ENCODE data around the gene AMDHD1.

Gene AMDHD1, protein sequence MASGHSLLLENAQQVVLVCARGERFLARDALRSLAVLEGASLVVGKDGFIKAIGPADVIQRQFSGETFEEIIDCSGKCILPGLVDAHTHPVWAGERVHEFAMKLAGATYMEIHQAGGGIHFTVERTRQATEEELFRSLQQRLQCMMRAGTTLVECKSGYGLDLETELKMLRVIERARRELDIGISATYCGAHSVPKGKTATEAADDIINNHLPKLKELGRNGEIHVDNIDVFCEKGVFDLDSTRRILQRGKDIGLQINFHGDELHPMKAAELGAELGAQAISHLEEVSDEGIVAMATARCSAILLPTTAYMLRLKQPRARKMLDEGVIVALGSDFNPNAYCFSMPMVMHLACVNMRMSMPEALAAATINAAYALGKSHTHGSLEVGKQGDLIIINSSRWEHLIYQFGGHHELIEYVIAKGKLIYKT

DNA sequence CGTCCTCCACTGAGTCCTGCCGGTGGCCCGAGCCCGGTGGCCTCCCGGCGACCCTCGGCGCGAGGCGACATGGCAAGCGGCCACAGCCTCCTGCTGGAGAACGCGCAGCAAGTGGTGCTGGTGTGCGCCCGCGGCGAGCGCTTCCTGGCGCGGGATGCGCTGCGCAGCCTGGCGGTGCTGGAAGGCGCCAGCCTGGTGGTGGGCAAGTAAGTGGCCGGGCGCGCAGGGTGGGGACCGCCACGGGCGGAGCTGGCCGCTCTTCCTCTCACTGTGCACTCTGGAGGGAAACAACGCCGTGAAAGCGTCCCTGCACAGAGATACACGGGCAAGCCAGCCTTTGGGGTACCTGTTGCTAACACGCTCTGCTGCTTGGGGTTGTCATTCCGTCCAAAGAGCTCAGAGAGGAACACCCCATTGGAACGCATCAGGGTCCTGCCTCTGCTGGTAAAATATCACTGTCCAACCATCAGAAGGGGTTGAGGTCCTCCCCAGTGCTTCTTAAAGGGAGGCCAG is at the start of gene AMDHD1:
Gene AMDHD1, plus strand, starts transcription at position 2 of the 513 bp plus-strand sequence. Its CDS starts 68 bp downstream, at position 70.
- peak; percentile 71 to 72 for ATAC-seq (replicated peaks)
- DNase-seq, result peak; percentile 46
- Mint-ChIP-seq H3K4me3 (peak within 1 kb of the TSS; percentile 91 to 92), H3K27me3 (no peaks in the 10 kb centered on the region), H3K36me3 (no peaks in the 10 kb centered on the region), H3K9me3 (no peaks in the 10 kb centered on the region), H3K27ac (peak within 1 kb of the TSS; percentile 94), H3K4me1 (peaks cover 3 to 6% of the 10 kb centered on the region in 2 donors)

DNA sequence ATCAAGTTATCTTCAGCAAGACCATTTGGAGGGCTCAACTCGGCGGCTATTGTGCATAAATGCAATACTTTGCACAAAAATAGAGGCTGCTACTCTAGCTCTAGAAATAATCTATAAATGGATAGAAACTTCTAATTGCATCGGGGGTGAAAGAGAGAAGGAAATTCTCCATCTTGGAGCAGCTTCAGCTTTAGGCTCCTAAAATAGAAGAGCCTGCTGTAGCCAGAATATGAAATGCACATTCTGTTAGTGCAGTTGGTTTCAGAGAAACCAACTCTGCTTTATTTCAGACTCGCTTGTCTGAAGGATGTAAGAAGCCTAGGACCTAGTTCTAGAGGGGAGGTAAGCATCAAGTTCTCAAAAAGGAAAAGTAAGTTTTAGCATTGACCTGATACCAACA is 46.3 kb upstream of the AMDHD1 start:
- DNase-seq (no peak), ATAC-seq (replicated peaks) (no peak)
- Mint-ChIP-seq H3K9me3 (no peaks in the 10 kb centered on the region), H3K4me1 (no peaks in the 10 kb centered on the region), H3K36me3 (no peaks in the 10 kb centered on the region), H3K27me3 (peaks cover 21 to 23% of the 10 kb centered on the region in 2 donors), H3K27ac (no peak overlapping the region), H3K4me3 (no peak overlapping the region)

DNA sequence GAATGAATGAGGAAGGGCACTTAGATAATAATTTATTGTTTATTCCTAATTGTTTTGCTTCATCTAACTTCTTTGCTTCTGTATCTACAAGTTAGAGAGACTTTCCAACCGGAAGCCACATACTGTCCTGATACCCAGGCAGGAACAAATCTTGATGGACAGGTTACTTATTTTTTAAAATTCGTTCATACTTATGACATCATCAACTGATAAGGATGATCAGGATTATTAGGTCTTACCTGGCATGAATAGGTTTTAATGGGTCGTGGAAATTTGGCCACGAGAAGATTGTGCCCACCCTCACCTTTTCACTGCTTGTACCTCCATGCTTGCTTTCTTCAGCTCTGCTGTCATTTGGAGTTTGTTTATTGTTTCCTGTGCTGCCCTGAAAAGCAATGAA is 45.0 kb upstream of the AMDHD1 start:
- Mint-ChIP-seq H3K36me3 (no peaks in the 10 kb centered on the region), H3K9me3 (peaks cover 0 to under 1% of the 10 kb centered on the region in 2 donors), H3K27me3 (peaks cover 15 to 21% of the 10 kb centered on the region in 2 donors), H3K4me3 (no peak overlapping the region), H3K4me1 (no peaks in the 10 kb centered on the region), H3K27ac (no peak overlapping the region)
- no peak for ATAC-seq (replicated peaks)
- no peak for DNase-seq

DNA sequence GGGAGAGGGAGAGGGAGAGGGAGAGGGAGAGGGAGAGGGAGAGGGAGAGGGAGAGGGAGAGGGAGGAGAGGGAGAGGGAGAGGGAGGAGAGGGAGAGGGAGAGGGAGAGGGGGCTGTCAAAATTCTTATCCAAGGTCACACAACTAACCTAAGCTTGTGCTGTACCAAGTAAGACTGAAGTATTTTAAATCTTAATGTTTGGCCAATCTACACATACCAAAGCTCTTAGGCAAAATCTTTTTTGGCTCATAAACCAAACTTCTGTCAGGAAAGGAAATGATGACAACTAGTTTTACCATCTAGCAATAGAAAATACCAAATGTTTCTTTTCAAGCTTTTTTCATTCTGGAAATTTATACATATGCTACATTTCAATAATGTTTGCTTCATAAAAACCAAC is 34.6 kb upstream of the AMDHD1 start:
- peaks cover 19 to 34% of the 10 kb centered on the region in 2 donors for H3K27me3 Mint-ChIP-seq
- H3K36me3 Mint-ChIP-seq, result no peaks in the 10 kb centered on the region
- peaks cover 3 to 8% of the 10 kb centered on the region in 2 donors for H3K4me1 Mint-ChIP-seq
- H3K9me3 Mint-ChIP-seq, result no peaks in the 10 kb centered on the region
- DNase-seq, result no peak
- ATAC-seq (replicated peaks), result no peak
- H3K27ac Mint-ChIP-seq, result no peak overlapping the region
- H3K4me3 Mint-ChIP-seq, result no peak overlapping the region

DNA sequence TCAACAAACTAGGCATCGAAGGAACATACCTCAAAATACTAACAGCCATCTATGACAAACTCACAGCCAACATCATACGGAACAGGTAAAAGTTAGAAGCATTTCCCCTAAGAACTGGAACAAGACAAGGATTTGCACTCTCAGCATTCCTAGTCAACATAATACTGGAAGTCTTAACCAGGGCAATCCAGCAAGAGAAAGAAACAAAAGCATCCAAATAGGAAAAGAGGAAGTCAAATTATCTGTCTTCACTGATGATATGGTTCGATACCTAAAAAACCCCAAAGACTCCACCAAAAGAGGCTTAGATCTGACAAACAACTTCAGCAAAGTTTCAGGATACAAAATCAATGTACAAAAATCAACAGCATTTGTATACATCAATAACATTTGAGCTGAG is 33.3 kb upstream of the AMDHD1 start:
- H3K9me3 Mint-ChIP-seq, result no peaks in the 10 kb centered on the region
- ATAC-seq (replicated peaks), result no peak

DNA sequence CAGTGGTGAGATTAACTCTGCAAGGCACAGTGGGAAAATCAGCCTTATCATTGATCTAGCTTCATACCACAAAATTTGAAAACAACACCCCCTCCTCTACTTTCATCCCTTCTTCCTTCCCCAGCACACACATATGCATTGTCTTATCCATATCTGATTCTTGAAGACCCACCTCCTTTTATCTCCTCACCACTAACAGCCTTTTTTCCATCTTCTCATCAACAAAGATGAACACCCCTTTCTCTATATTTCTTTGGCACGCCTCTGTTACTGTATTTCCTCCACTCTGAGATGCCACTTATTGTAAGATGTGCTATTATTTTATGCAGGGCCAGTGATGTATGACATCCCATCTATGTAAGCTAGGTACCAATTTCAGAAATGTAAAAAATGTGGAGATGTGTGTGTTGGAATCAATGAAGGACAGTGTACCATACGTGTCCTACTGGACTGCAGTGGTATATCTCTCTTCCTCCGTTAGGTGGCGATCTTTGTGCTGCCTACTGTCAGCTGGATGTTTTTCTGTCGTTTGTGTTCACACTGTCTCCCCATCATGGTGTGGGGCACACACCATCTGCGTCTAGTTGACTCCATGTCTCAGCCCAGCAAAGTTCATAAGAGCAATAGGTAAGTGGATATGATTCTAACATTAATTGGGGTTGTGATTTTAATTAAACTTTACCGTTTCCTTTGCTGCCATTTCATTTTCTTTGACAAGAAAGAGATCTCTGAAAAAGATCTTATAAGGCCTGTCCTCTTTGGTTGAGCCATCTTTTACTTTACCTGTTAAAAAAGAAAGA is 24.7 kb upstream of the AMDHD1 start:
- Mint-ChIP-seq H3K9me3 (peaks cover 1 to 10% of the 10 kb centered on the region in 2 donors), H3K27ac (no peak overlapping the region), H3K4me1 (peaks cover 9 to 10% of the 10 kb centered on the region in 2 donors), H3K4me3 (no peak overlapping the region), H3K27me3 (peaks cover 0 to 6% of the 10 kb centered on the region in 2 donors), H3K36me3 (no peaks in the 10 kb centered on the region)
- ATAC-seq (replicated peaks) (peak; percentile 85 to 89), DNase-seq (peak; percentile 21)

More for the DNA sequence above, 33.3 kb upstream of the AMDHD1 start:
- H3K27ac Mint-ChIP-seq, result no peak overlapping the region
- H3K4me1 Mint-ChIP-seq, result peaks cover 3 to 8% of the 10 kb centered on the region in 2 donors
- H3K4me3 Mint-ChIP-seq, result no peak overlapping the region
- DNase-seq, result no peak
- no peaks in the 10 kb centered on the region for H3K36me3 Mint-ChIP-seq
- peaks cover 20 to 28% of the 10 kb centered on the region in 2 donors for H3K27me3 Mint-ChIP-seq

DNA sequence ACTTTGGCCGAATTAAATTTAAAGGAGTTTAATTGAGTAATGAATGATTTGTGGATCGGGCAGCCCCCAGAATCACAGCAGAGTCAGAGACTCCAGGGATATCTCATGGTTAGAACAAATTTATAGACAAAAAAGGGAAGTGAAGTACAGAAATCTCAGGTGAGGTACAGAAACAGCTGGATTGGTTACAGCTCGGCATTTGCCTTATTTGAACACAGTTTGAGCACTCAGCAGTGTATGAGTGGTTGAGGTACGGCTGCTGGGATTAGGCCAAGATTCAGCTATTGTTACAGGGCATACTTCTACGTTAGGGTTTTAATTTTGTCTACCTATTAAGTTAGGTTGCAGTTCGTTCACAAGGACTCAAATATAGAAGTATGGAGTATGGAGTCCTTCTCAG is 24.0 kb upstream of the AMDHD1 start:
- H3K4me3 Mint-ChIP-seq, result no peak overlapping the region

DNA sequence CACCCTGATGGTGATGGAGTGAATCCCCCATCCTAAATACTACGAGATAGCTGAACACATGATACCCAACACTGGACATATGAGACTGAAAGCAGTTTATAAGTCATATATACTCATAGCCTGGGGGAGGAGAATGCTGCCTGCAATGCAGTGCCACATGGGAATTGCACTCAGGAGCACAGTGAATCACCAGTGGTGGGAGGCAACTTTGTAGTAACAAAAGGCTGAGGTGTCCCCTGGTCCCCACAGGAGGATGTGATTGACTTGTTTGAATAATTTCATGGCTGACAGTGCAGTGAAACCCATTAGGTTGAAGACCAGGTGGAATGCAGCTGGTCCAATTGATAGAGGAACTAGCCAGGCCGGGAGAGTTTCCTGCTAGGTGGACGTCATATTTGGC is 20.9 kb upstream of the AMDHD1 start:
- H3K9me3 Mint-ChIP-seq, result peaks cover 1 to 10% of the 10 kb centered on the region in 2 donors

More for the DNA sequence above, 24.0 kb upstream of the AMDHD1 start:
- peaks cover 1 to 10% of the 10 kb centered on the region in 2 donors for H3K9me3 Mint-ChIP-seq
- peaks cover 0 to 6% of the 10 kb centered on the region in 2 donors for H3K27me3 Mint-ChIP-seq
- DNase-seq (no peak), ATAC-seq (replicated peaks) (peak; percentile 28 to 31)
- no peaks in the 10 kb centered on the region for H3K36me3 Mint-ChIP-seq
- H3K4me1 Mint-ChIP-seq, result peaks cover 9 to 10% of the 10 kb centered on the region in 2 donors
- no peak overlapping the region for H3K27ac Mint-ChIP-seq

DNA sequence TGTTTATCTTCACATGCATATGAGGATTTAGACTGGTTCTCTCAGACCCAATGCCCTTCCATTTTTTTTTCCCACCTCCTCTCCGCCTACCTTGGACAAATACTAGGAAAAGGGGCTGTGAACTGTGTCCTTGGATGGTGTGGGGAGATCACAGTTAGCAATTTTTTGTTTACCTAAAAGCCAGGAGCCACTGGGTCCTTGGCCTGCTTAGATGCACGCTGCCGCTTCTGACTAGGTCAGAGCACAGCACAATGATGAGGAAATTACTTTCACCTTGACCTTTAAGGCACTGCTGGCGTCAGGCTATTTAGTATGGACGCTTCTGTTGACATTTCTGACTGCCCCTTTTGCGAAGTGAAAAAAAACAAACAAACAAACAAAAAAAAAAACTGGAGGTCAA is 2.6 kb upstream of the AMDHD1 start:
- DNase-seq (no peak), ATAC-seq (replicated peaks) (no peak)
- Mint-ChIP-seq H3K36me3 (no peaks in the 10 kb centered on the region), H3K4me3 (no peak overlapping the region), H3K27me3 (no peaks in the 10 kb centered on the region), H3K4me1 (peaks cover 3 to 6% of the 10 kb centered on the region in 2 donors), H3K27ac (no peak overlapping the region), H3K9me3 (no peaks in the 10 kb centered on the region)

More for the DNA sequence above, 20.9 kb upstream of the AMDHD1 start:
- Mint-ChIP-seq H3K27ac (peak overlapping the region; percentile 42), H3K4me1 (peaks cover 9 to 10% of the 10 kb centered on the region in 2 donors), H3K4me3 (no peak overlapping the region), H3K27me3 (no peaks in the 10 kb centered on the region), H3K36me3 (no peaks in the 10 kb centered on the region)
- ATAC-seq (replicated peaks) (peak; percentile 85 to 87), DNase-seq (peak; percentile 11)

DNA sequence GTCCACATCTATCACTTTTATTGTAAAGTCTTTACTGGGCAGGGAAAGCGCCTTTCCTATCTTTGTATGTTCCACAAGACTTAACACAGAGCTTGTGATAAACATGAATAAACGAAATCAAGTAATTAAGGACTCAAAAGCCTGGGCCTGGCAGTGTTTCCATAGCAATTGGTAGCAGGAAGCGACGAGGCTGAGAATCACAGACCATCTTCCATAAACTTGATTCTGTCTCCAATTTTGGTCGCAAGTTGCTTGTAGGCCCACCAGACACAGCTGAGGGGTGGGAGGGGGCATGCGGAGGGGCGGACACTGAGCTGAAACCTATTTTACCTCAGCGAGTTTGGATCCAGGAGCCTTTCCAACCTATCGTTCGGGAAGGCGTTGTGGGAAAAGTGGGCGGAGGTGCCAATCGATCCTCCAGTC is 1.0 kb upstream of the AMDHD1 start:
- peaks cover 3 to 6% of the 10 kb centered on the region in 2 donors for H3K4me1 Mint-ChIP-seq
- H3K27ac Mint-ChIP-seq, result peak overlapping the region; percentile 94
- ATAC-seq (replicated peaks) (peak in 1 of 2 donors; percentile 2), DNase-seq (no peak)
- no peaks in the 10 kb centered on the region for H3K27me3 Mint-ChIP-seq
- H3K9me3 Mint-ChIP-seq, result no peaks in the 10 kb centered on the region
- H3K4me3 Mint-ChIP-seq, result peak overlapping the region; percentile 91 to 92
- no peaks in the 10 kb centered on the region for H3K36me3 Mint-ChIP-seq

DNA sequence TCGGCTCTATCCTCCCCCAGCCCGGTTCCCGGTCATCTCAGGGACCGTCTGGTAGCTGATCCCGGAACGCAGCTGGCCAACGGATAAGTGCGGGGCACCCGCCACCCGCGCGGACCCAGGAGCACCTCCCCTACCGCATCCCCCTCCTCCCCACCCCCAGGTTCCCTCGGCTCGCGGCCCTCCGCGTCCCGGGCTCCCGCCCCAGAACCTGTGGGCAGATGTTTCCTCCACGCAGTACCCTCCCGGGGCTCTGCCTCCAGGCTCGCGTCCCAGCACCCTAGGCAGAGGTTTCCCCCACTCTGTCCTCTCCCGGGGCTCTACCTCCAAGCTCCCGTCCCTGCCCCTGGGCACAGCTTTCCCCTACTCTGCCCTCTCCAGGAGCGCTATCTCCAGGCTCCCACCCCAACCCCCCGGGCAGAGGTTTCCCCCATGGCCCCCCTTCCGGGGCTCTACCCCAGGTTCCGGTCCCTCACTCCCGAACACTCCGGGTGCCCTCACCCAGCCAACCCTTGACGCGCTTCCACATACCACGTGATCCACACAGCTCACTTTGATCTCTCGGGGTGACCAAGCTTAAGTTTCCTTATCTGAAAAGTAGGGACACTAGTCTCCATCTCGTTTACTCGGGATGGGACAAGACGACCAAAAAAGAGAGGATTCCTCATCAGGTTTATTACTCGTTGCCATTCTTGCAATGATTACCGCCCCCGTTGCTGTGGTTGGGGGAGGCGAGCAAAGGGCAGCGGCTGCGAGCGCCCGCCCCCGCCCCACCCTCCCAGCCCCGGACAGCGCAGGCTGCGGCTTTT is 404 bp upstream of the AMDHD1 start, which contains the start of gene CCDC38:
Gene CCDC38, minus strand, starts transcription at position 91 of the 806 bp plus-strand sequence. CDS start 6,105 bp downstream, outside the sequence.
- no peaks in the 10 kb centered on the region for H3K36me3 Mint-ChIP-seq
- H3K27ac Mint-ChIP-seq, result peak within 1 kb of the TSS; percentile 94
- ATAC-seq (replicated peaks), result peak; percentile 98 to 99
- H3K4me1 Mint-ChIP-seq, result peaks cover 3 to 6% of the 10 kb centered on the region in 2 donors
- no peaks in the 10 kb centered on the region for H3K27me3 Mint-ChIP-seq
- H3K4me3 Mint-ChIP-seq, result peak within 1 kb of the TSS; percentile 91 to 92
- DNase-seq, result peak; percentile 80
- H3K9me3 Mint-ChIP-seq, result no peaks in the 10 kb centered on the region

DNA sequence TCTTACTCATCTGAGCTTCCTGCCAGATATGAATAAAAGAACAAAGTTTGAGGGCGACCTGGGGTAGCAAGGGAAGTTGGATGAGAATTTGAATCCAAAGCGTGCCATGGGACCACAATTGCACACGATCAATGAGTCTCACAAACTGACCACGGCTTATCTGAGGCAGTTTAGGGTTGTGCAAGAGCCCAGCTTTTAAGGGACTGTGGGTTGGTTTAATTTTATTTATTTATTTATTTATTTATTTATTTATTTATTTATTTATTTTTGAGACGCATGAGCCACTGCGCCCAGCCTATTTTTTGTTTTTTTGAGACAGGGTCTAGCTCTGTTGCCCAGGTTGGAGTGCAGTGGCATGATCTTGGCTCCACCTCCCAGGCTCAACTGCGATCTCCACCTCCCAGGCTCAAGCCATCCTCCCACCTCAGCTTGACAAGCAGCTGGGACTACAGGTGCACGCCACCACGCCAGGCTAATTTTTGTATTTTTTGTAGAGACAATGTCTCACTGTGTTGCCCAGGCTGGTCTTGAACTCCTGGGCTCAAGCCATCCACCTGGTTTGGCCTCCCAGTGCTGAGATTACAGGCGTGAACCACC is 1.1 kb downstream of the AMDHD1 start:
- H3K4me3 Mint-ChIP-seq, result peak overlapping the region in 1 of 2 donors; percentile 10
- H3K36me3 Mint-ChIP-seq, result no peaks in the 10 kb centered on the region
- no peak overlapping the region for H3K27ac Mint-ChIP-seq

DNA sequence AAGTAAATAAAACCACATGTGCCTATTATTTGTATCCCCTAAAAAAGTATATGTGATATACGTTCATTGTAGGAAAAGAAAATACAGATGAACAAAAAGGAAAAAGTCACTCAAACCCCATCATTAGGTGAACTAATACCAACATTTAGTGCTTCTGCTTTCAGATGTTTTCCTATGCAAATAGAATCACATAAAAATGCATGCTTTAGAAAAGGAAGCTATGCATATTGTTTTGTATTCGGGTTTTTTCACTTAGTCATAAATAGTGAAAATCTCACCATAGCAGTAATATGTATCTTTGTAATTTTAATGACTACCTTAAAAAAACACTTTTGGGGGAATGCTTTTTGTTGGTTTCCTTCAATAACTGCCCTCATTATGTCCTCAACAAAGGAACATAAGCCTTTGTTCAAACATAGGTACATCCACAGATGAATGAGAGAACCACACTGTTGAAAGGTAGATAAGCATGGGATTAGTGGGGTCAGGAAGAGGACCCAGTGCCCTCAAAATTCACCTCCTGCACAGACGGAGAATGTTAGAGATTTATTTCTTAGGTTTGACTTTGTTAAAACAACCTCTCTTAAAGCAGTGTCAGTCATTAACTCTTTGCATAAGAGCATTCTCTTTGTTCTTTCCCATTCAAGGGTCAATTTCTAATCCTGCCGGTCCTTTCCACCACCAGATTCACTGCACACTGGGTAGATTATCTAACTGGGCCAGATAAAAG is 6.5 kb downstream of the AMDHD1 start:
- no peak overlapping the region for H3K27ac Mint-ChIP-seq
- H3K4me3 Mint-ChIP-seq, result no peak overlapping the region
- no peak for DNase-seq
- H3K27me3 Mint-ChIP-seq, result peaks cover 0 to 5% of the 10 kb centered on the region in 2 donors
- no peaks in the 10 kb centered on the region for H3K36me3 Mint-ChIP-seq
- H3K9me3 Mint-ChIP-seq, result no peaks in the 10 kb centered on the region
- H3K4me1 Mint-ChIP-seq, result no peaks in the 10 kb centered on the region
- no peak for ATAC-seq (replicated peaks)

More for the DNA sequence above, 1.1 kb downstream of the AMDHD1 start:
- Mint-ChIP-seq H3K4me1 (peaks cover 3 to 6% of the 10 kb centered on the region in 2 donors), H3K27me3 (no peaks in the 10 kb centered on the region), H3K9me3 (no peaks in the 10 kb centered on the region)
- ATAC-seq (replicated peaks) (no peak), DNase-seq (no peak)
